Mucosa of descending colon (tissue), 3 donors: ENCODE measurements around the gene ZDHHC19. TPM values are rescaled to one million over a fixed set of nuclear protein-coding genes. Genes with fewer than 3 reads are reported as not detected.
A peak's percentile ranks its signal among the peaks of the same experiment; 100 is the strongest.

Experiments
- ATAC-seq: fragments of 200-7000 bp; cut with Tn5 transposase; one replicate; pipeline ENCODE4 v1.9.1; 2020; ENCODE audit warnings: mild to moderate bottlenecking, moderate library complexity
- DNase-seq, 3 donors: peaks; one replicate each; pipeline ENCODE4 v3.0.0-alpha.2; 2020
- H3K36me3 ChIP-seq: fragments of 200-600 bp; one replicate; pipeline ENCODE4 v1.8.0; 2021; ENCODE audit warnings: low read depth, mild to moderate bottlenecking
- H3K4me1 ChIP-seq: fragments of 200-600 bp; one replicate; pipeline ENCODE4 v1.8.0; 2021; ENCODE audit warnings: low read depth, mild to moderate bottlenecking
- H3K4me3 ChIP-seq: fragments of 200-600 bp; one replicate; pipeline ENCODE4 v1.8.0; 2021; ENCODE audit warnings: mild to moderate bottlenecking
- H3K9me3 ChIP-seq: fragments of 200-600 bp; one replicate; pipeline ENCODE4 v1.8.0; 2021; ENCODE audit warnings: mild to moderate bottlenecking
- intact Hi-C, 2 donors: fragments of 100-400 bp; cut with DNase I in 1 of 2; cut with micrococcal nuclease in 1 of 2; formaldehyde crosslinking; loops; one replicate each; pipeline versions ENCODE4 v1.11.0 to v1.11.1; 2022; cut with DNase I, micrococcal nuclease
- total RNA-seq, 3 donors: library from RNA; stranded (reverse); fragmentation: NEBNext Ultra II Directional in 2 of 3; extraction: Animal tissue kit (Norgen Biotek cat#: 25700) in 2 of 3; gene quantifications; one replicate each; pipeline versions ENCODE4 v1.2.1 to v1.2.4, GENCODE V29; 2021 to 2023
- TF ChIP-seq, protein P1 (sequence below): fragments of 200-600 bp; IDR thresholded peaks from one replicate; pipeline ENCODE4 v1.8.0; 2022; ENCODE audit warnings: antibody characterized with exemption, mild to moderate bottlenecking
- donor health status: DM: no; HTN: no; CAD: no; lungs with moderate emphysema.
- donor health status: DM: no; HTN: no; CAD: no.
- donor health status: DM: no; HTN: yes; CAD: no.

Gene ZDHHC19
- total RNA-seq, 3 donors from 2014 or later: not detected

GRCh38 chr3:196227121-196227561 is 15.9 kb upstream of the ZDHHC19 start:
- no peak for ATAC-seq
- H3K4me1 ChIP-seq: no peaks in the 10 kb centered on the region

DNA sequence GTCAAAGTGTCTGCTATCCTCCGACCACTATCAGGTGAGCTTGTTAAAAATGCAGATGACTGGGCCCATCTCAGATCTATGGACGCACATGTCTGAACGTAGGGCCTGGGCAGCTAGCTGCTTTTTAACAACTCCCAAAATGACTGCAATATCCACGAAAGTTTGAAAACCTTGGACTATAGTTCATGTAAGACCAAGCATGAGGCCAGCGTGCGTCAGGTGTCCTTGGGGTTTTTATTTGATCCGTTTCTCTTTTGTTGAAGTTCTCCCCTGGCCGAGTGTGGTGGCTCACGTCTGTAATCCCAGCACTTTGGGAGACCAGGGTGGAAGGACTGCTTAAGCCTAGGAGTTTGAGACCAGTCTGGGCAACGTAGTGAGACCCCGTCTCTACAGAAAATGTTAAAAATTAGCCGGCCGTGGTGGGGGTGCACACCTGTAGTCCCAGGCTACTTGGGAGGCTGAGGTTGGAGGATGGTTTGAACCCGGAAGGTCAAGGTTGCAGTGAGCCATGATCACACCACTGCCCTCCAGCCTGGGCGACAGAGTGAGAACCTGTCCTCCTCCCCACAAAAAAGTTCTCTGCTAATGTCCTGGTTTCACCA is 14.7 kb upstream of the ZDHHC19 start:
- intact Hi-C loops: no loop called here
- TF ChIP-seq, protein P1, sequence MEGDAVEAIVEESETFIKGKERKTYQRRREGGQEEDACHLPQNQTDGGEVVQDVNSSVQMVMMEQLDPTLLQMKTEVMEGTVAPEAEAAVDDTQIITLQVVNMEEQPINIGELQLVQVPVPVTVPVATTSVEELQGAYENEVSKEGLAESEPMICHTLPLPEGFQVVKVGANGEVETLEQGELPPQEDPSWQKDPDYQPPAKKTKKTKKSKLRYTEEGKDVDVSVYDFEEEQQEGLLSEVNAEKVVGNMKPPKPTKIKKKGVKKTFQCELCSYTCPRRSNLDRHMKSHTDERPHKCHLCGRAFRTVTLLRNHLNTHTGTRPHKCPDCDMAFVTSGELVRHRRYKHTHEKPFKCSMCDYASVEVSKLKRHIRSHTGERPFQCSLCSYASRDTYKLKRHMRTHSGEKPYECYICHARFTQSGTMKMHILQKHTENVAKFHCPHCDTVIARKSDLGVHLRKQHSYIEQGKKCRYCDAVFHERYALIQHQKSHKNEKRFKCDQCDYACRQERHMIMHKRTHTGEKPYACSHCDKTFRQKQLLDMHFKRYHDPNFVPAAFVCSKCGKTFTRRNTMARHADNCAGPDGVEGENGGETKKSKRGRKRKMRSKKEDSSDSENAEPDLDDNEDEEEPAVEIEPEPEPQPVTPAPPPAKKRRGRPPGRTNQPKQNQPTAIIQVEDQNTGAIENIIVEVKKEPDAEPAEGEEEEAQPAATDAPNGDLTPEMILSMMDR: no peak

More at GRCh38 chr3:196227121-196227561, 15.9 kb upstream of the ZDHHC19 start:
- intact Hi-C loops: no loop called here
- no peak overlapping the region for H3K4me3 ChIP-seq
- H3K36me3 ChIP-seq: no peaks in the 10 kb centered on the region
- H3K9me3 ChIP-seq: no peaks in the 10 kb centered on the region
- TF ChIP-seq, protein P1: no peak
- no peak for DNase-seq

GRCh38 chr3:196225086-196225485 is 13.9 kb upstream of the ZDHHC19 start:
- H3K36me3 ChIP-seq: no peaks in the 10 kb centered on the region
- ATAC-seq (no peak), DNase-seq (no peak)
- intact Hi-C loops: no loop called here
- TF ChIP-seq, protein P1: no peak
- no peaks in the 10 kb centered on the region for H3K4me1 ChIP-seq
- H3K4me3 ChIP-seq: no peak overlapping the region
- no peaks in the 10 kb centered on the region for H3K9me3 ChIP-seq

More for the DNA sequence above, 14.7 kb upstream of the ZDHHC19 start:
- H3K9me3 ChIP-seq: no peaks in the 10 kb centered on the region
- H3K36me3 ChIP-seq: no peaks in the 10 kb centered on the region
- ATAC-seq (no peak), DNase-seq (no peak)
- no peaks in the 10 kb centered on the region for H3K4me1 ChIP-seq
- no peak overlapping the region for H3K4me3 ChIP-seq

DNA sequence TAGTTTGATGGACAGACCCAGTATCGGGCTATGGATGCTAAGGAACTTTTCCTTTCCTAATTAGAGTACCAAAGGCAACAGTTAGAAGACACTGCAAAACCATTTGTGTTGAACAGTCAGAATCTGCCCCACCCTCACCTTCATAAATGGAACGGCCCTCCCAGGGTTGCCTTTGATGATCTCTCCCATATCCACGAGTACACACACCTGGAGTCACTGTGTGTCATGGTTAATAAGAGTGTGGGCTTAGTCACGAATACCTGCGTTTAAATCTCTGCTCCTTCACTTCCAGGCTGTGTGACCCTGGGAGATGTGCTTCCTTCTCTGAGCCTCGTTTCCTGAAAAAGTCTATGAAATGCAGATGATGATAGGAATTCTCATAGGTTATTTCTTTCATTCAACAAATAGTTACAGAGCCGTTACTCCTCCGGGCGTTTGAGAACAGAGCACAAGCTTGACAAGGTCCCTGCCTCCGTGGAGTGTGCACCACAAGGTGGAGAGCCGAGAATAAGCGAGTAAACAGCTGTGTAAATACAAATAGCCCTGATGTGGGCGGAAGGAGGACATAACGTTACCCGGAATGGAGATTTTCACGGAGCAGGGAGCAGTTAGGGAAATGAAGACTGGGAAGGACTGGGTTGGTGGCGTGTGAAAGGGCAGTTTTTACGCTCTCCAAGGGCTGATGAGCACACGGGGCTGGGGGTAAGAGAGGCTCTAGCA is 11.8 kb upstream of the ZDHHC19 start:
- TF ChIP-seq, protein P1: no peak
- intact Hi-C loops: no loop called here

GRCh38 chr3:196220991-196221390 is 9.8 kb upstream of the ZDHHC19 start:
- DNase-seq: no peak
- TF ChIP-seq, protein P1: no peak

More for the DNA sequence above, 11.8 kb upstream of the ZDHHC19 start:
- H3K4me1 ChIP-seq: peaks cover 13% of the 10 kb centered on the region
- peak; percentile 9 for ATAC-seq
- no peaks in the 10 kb centered on the region for H3K36me3 ChIP-seq
- no peaks in the 10 kb centered on the region for H3K9me3 ChIP-seq
- no peak for DNase-seq
- H3K4me3 ChIP-seq: no peak overlapping the region

More at GRCh38 chr3:196220991-196221390, 9.8 kb upstream of the ZDHHC19 start:
- H3K9me3 ChIP-seq: no peaks in the 10 kb centered on the region
- peaks cover 16% of the 10 kb centered on the region for H3K4me1 ChIP-seq
- no peak overlapping the region for H3K4me3 ChIP-seq
- no peak for ATAC-seq
- no peaks in the 10 kb centered on the region for H3K36me3 ChIP-seq
- intact Hi-C loops: no loop called here
